H1 (cell line): ENCODE measurements around the gene GLTPD2. TPM values are rescaled to one million over a fixed set of nuclear protein-coding genes. Genes with fewer than 3 reads are reported as not detected.

Experiments
- CTCF ChIA-PET: fragments of 300-600 bp; sonication (Branson Sonifier 250); formaldehyde crosslinking; loops from one replicate; lab custom pipeline; 2021; ENCODE audit not compliant: partially characterized antibody; lab: Charles Lee
- POLR2A ChIA-PET: fragments of 300-600 bp; sonication (Branson Sonifier 250); formaldehyde crosslinking; loops from one replicate; lab custom pipeline; 2021; ENCODE audit warnings: inconsistent platforms; ENCODE audit not compliant: partially characterized antibody; lab: Charles Lee
- DNase-seq, 2 experiments: peaks; one replicate each; pipeline versions ENCODE4 v3.0.0 to v3.0.0-alpha.2; 2010 to 2022; ENCODE audit warnings: low spot score in 2 of 2, low read depth in 1 of 2, mixed read lengths in 1 of 2
- FAIRE-seq: peaks from 2 replicates; lab custom pipeline; 2011; peaks lifted over from hg19 to GRCh38; lab: Jason Lieb, UNC
- H2AFZ ChIP-seq: 2 replicates; pipeline ENCODE4 v1.8.1; 2012; ENCODE audit warnings: low read length, inconsistent platforms
- H2AK5ac ChIP-seq: 2 replicates; pipeline ENCODE4 v1.6.1; 2013; ENCODE audit warnings: low read depth, low read length
- H2BK120ac ChIP-seq: replicated peaks from 2 replicates; pipeline ENCODE3; 2013; ENCODE audit warnings: low read depth, low read length, inconsistent platforms
- H2BK12ac ChIP-seq: 2 replicates; pipeline ENCODE4 v1.6.1; 2013; ENCODE audit warnings: low read depth, low read length
- H2BK15ac ChIP-seq: 2 replicates; pipeline ENCODE4 v1.6.1; 2013; ENCODE audit warnings: low read length
- H2BK20ac ChIP-seq: 2 replicates; pipeline ENCODE4 v1.6.1; 2013; ENCODE audit warnings: low read length
- H2BK5ac ChIP-seq: 2 replicates; pipeline ENCODE4 v1.6.1; 2013; ENCODE audit warnings: low read depth, low read length
- H3K14ac ChIP-seq: 2 replicates; pipeline ENCODE4 v1.6.1; 2013; ENCODE audit warnings: inconsistent platforms; ENCODE audit not compliant: insufficient read length
- H3K18ac ChIP-seq: 2 replicates; pipeline ENCODE4 v1.6.1; 2013; ENCODE audit warnings: low read length; ENCODE audit errors: extremely low read depth
- H3K23ac ChIP-seq: 2 replicates; pipeline ENCODE4 v1.6.1; 2013; ENCODE audit warnings: inconsistent platforms; ENCODE audit not compliant: insufficient read length
- H3K23me2 ChIP-seq: 2 replicates; pipeline ENCODE4 v1.6.1; 2013; ENCODE audit warnings: low read depth, low read length
- H3K27ac ChIP-seq: 2 replicates; pipeline ENCODE4 v1.6.1; 2011; ENCODE audit warnings: low read depth, low read length, inconsistent platforms
- H3K27me3 ChIP-seq, 4 experiments: replicated peaks in 1 of 4; 1 replicate in 1 of 4; 2 replicates in 3 of 4; pipeline versions ENCODE4 v1.6.1 to v1.8.1; 2011 to 2013; ENCODE audit warnings: low read length in 3 of 4, mild to moderate bottlenecking in 3 of 4, inconsistent platforms in 2 of 4, mixed read lengths in 2 of 4, moderate library complexity in 1 of 4; ENCODE audit not compliant: control insufficient read depth in 3 of 4, insufficient read depth in 3 of 4; ENCODE audit errors: extremely low read depth in 1 of 4
- H3K36me3 ChIP-seq, 4 experiments: 2 replicates each; pipeline versions ENCODE4 v1.6.1 to v1.8.1; 2011 to 2013; ENCODE audit warnings: mild to moderate bottlenecking in 4 of 4, low read length in 3 of 4, moderate library complexity in 2 of 4, control low read depth in 1 of 4, inconsistent platforms in 1 of 4; ENCODE audit not compliant: insufficient read depth in 4 of 4, control insufficient read depth in 2 of 4
- H3K4ac ChIP-seq: replicated peaks from 2 replicates; pipeline ENCODE3; 2013; ENCODE audit warnings: low read length, low read depth, mixed read lengths, inconsistent platforms; ENCODE audit not compliant: insufficient read length
- H3K4me1 ChIP-seq, 4 experiments: replicated peaks in 1 of 4; 1 replicate in 1 of 4; 2 replicates in 3 of 4; pipeline versions ENCODE4 v1.6.1 to v1.8.1; 2011 to 2013; ENCODE audit warnings: low read length in 3 of 4, inconsistent platforms in 2 of 4, mixed read lengths in 1 of 4; ENCODE audit not compliant: insufficient read depth in 4 of 4, control insufficient read depth in 3 of 4
- H3K4me2 ChIP-seq, 2 experiments: 2 replicates each; pipeline versions ENCODE4 v1.6.1 to v1.8.1; 2011 to 2013; ENCODE audit warnings: low read depth in 2 of 2, low read length in 2 of 2, control low read depth in 1 of 2, inconsistent platforms in 1 of 2, mild to moderate bottlenecking in 1 of 2; ENCODE audit not compliant: insufficient read depth in 1 of 2
- H3K4me3 ChIP-seq, 4 experiments: fragments of 200-600, 300-600 bp in 1 of 4; sonication (generic), shearing (Covaris generic), sonication (Bioruptor Twin) in 1 of 4; 2 replicates each; pipeline versions ENCODE4 v1.5.1 to v1.8.1; 2011 to 2016; ENCODE audit warnings: low read length in 4 of 4, low read depth in 3 of 4, control low read depth in 2 of 4, inconsistent platforms in 2 of 4, mild to moderate bottlenecking in 2 of 4, mixed read lengths in 1 of 4, moderate library complexity in 1 of 4; ENCODE audit not compliant: insufficient read depth in 2 of 4; ENCODE audit errors: extremely low read depth in 1 of 4
- H3K56ac ChIP-seq: replicated peaks from 2 replicates; pipeline ENCODE3; 2013; ENCODE audit warnings: low read depth, mild to moderate bottlenecking, mixed read lengths, low read length, inconsistent platforms; ENCODE audit not compliant: insufficient read length
- H3K79me1 ChIP-seq: 2 replicates; pipeline ENCODE4 v1.6.1; 2013; ENCODE audit warnings: low read depth, low read length, control low read depth
- H3K79me2 ChIP-seq, 2 experiments: 2 replicates each; pipeline versions ENCODE4 v1.6.1 to v1.8.1; 2012 to 2013; ENCODE audit warnings: low read length in 2 of 2, mild to moderate bottlenecking in 2 of 2, inconsistent platforms in 1 of 2; ENCODE audit not compliant: insufficient read depth in 2 of 2, control insufficient read depth in 1 of 2
- H3K9ac ChIP-seq, 4 experiments: replicated peaks in 1 of 4; 1 replicate in 1 of 4; 2 replicates in 3 of 4; pipeline versions ENCODE4 v1.6.1 to v1.8.1; 2011 to 2013; ENCODE audit warnings: low read depth in 3 of 4, low read length in 3 of 4, control low read depth in 2 of 4, mild to moderate bottlenecking in 2 of 4, moderate library complexity in 2 of 4, inconsistent platforms in 1 of 4; ENCODE audit errors: extremely low read depth in 1 of 4
- H3K9me3 ChIP-seq, 2 experiments: 2 replicates each; pipeline versions ENCODE4 v1.6.1 to v1.8.1; 2012 to 2013; ENCODE audit warnings: mild to moderate bottlenecking in 2 of 2, moderate library complexity in 2 of 2, control low read depth in 1 of 2, inconsistent platforms in 1 of 2, low read depth in 1 of 2, low read length in 1 of 2, mixed read lengths in 1 of 2; ENCODE audit not compliant: insufficient read depth in 2 of 2
- H4K20me1 ChIP-seq, 2 experiments: replicated peaks in 1 of 2; 2 replicates each; pipeline versions ENCODE3 to v1.8.1; 2011 to 2013; ENCODE audit warnings: inconsistent platforms in 2 of 2, low read length in 2 of 2, mild to moderate bottlenecking in 1 of 2; ENCODE audit not compliant: insufficient read depth in 2 of 2, control insufficient read depth in 1 of 2
- H4K5ac ChIP-seq: 2 replicates; pipeline ENCODE4 v1.6.1; 2013; ENCODE audit warnings: low read length, low read depth, mixed read lengths, inconsistent platforms; ENCODE audit not compliant: insufficient read length
- H4K8ac ChIP-seq: 2 replicates; pipeline ENCODE4 v1.8.0; 2013; ENCODE audit warnings: mild to moderate bottlenecking, moderate library complexity, low read length, inconsistent platforms; ENCODE audit not compliant: insufficient read depth; ENCODE audit errors: extremely low read depth
- H4K91ac ChIP-seq: replicated peaks from 2 replicates; pipeline ENCODE3; 2013; ENCODE audit warnings: low read length, mixed read lengths, inconsistent platforms; ENCODE audit not compliant: insufficient read length
- EZH2 ChIP-seq: fragments of 200-600 bp; sonication (generic); IDR thresholded peaks from 2 replicates; pipeline ENCODE4 v1.7.1; 2012; ENCODE audit warnings: low read depth, mild to moderate bottlenecking, moderate library complexity, low read length, inconsistent platforms; ENCODE audit not compliant: severe bottlenecking
- KDM4A ChIP-seq: IDR thresholded peaks from one replicate; pipeline ENCODE4 v1.7.1; 2012; ENCODE audit warnings: low read depth, mild to moderate bottlenecking, moderate library complexity, low read length, inconsistent platforms; ENCODE audit not compliant: severe bottlenecking
- RFX5 ChIP-seq: IDR thresholded peaks from 2 replicates; pipeline ENCODE4 v1.6.1; 2011; ENCODE audit warnings: low read depth, low read length, improper control_type of control experiment, borderline replicate concordance
- SAP30 ChIP-seq: fragments of 300-600 bp; sonication (generic); IDR thresholded peaks from 2 replicates; pipeline ENCODE4 v1.7.1; 2012; ENCODE audit warnings: low read length, moderate library complexity, mild to moderate bottlenecking, inconsistent platforms; ENCODE audit not compliant: insufficient read depth, insufficient replicate concordance
- TAF1 ChIP-seq: IDR thresholded peaks from 2 replicates; pipeline ENCODE4 v1.6.1; 2011; ENCODE audit warnings: mild to moderate bottlenecking, low read depth, low read length
- WGBS, 2 experiments: shearing (Covaris generic) in 1 of 2; methylation state at CpG; one replicate each; pipeline versions ENCODE4 v1.1.6 to v1.1.7; 2013 to 2015; ENCODE audit warnings: low lambda C conversion rate in 2 of 2, mixed read lengths in 2 of 2, inconsistent platforms in 1 of 2, low coverage in 1 of 2, missing lambda C conversion rate in 1 of 2; ENCODE audit not compliant: insufficient replicate concordance in 2 of 2, insufficient coverage in 1 of 2, insufficient read length in 1 of 2; ENCODE audit errors: extremely low coverage in 1 of 2, missing lambda C conversion rate in 1 of 2; 5-methylcytosine and 5-hydroxymethylcytosine counted together
- polyA plus RNA-seq, 7 experiments: library from polyadenylated mRNA; depleted of rRNA in 3 of 7; stranded (reverse) in 5 of 7; unstranded in 2 of 7; fragments of >200 nt in 5 of 7; fragments of 200-250 nt in 2 of 7; gene quantifications; 1 replicate in 5 of 7; 2 replicates in 1 of 7; 4 replicates in 1 of 7; pipeline versions ENCODE4 v1.2.1 to v1.2.3, GENCODE V29; 2011 to 2013; ENCODE audit warnings: missing spikeins in 2 of 7, mixed read lengths in 2 of 7
- total RNA-seq: library from RNA; stranded (reverse); fragmentation: NEBNext Ultra II Directional; extraction: Animal tissue kit (Norgen Biotek cat#: 25700); gene quantifications from 2 replicates; pipeline ENCODE4 v1.2.1, GENCODE V29; 2021

Gene GLTPD2
- total and polyA plus RNA-seq, 2 of the 8 experiments (the other 6 are each of a cell fraction or from before 2014, with no cell fraction given), result not detected

GRCh38 chr17:4795168-4795567 is 6.4 kb downstream of the GLTPD2 start:
- FAIRE-seq (no peak), DNase-seq (no peak)
- Histone ChIP-seq H2AK5ac (no peak overlapping the region), H3K9me3 (no peaks in the 10 kb centered on the region), H2AFZ (no peak overlapping the region), H2BK20ac (no peak overlapping the region), H3K9ac (no peak overlapping the region), H3K79me1 (peaks cover 7% of the 10 kb centered on the region), H2BK15ac (no peak overlapping the region), H4K20me1 (peaks cover 0 to 4% of the 10 kb centered on the region in 2 experiments), H2BK5ac (no peak overlapping the region), H3K4me1 (peaks cover 0 to 3% (median 2%) of the 10 kb centered on the region in 4 experiments; a peak in 5 of 7 replicates), H4K8ac (no peak overlapping the region), H3K56ac (no peak overlapping the region), H3K14ac (no peak overlapping the region), H3K4ac (no peak overlapping the region), H3K23ac (no peak overlapping the region), H3K27ac (no peak overlapping the region), H3K23me2 (peaks cover 10% of the 10 kb centered on the region), H3K4me2 (no peak overlapping the region), H3K27me3 (peaks cover 0 to 9% (median 4%) of the 10 kb centered on the region in 4 experiments; a peak in 6 of 7 replicates), H4K91ac (no peak overlapping the region), H2BK12ac (no peak overlapping the region), H3K18ac (no peak overlapping the region), H3K36me3 (peaks cover 0 to 20% (median 12%) of the 10 kb centered on the region in 4 experiments; a peak in 7 of 8 replicates), H2BK120ac (no peak overlapping the region), H3K4me3 (no peak overlapping the region), H4K5ac (no peak overlapping the region), H3K79me2 (peaks cover 0 to 19% of the 10 kb centered on the region in 2 experiments; a peak in 2 of 4 replicates)
- TF ChIP-seq RFX5 (no peak), KDM4A (no peak), EZH2 (no peak), TAF1 (no peak), SAP30 (no peak)
- 94% methylated on average over 1 of the region's 1 CpG; no CpG with 5 or more reads in 1 of the 2 experiments for WGBS, 2 experiments
- ChIA-PET CTCF (interaction anchor here (0.5 kb wide), 1 partner anchor 124 kb away, joined by 3 read pairs; no protein-coding TSS in a partner anchor), POLR2A (no interaction called here)
